AG09309 (cell line): ENCODE results near the gene KHDC1L.

ENCODE experiments used
- DNase-seq: peaks from one replicate; pipeline ENCODE4 v3.0.0-alpha.2; 2010; ENCODE audit warnings: low read depth
- H3K4me3 ChIP-seq: 2 replicates; pipeline ENCODE4 v1.5.1; 2011; ENCODE audit warnings: mild to moderate bottlenecking, low read depth, low read length, moderate library complexity; ENCODE audit not compliant: control insufficient read depth
- TF ChIP-seq, protein P1 (sequence below): IDR thresholded peaks from 2 replicates; pipeline ENCODE4 v1.5.1; 2011; ENCODE audit warnings: mild to moderate bottlenecking, low read depth, low read length, inconsistent platforms; ENCODE audit not compliant: insufficient read depth, control insufficient read depth; ENCODE audit errors: missing control alignments

KHDC1L gene

GRCh38 chr6:73233048-73233447, 7.8 kb upstream of the KHDC1L start:
- TF ChIP-seq, protein P1, sequence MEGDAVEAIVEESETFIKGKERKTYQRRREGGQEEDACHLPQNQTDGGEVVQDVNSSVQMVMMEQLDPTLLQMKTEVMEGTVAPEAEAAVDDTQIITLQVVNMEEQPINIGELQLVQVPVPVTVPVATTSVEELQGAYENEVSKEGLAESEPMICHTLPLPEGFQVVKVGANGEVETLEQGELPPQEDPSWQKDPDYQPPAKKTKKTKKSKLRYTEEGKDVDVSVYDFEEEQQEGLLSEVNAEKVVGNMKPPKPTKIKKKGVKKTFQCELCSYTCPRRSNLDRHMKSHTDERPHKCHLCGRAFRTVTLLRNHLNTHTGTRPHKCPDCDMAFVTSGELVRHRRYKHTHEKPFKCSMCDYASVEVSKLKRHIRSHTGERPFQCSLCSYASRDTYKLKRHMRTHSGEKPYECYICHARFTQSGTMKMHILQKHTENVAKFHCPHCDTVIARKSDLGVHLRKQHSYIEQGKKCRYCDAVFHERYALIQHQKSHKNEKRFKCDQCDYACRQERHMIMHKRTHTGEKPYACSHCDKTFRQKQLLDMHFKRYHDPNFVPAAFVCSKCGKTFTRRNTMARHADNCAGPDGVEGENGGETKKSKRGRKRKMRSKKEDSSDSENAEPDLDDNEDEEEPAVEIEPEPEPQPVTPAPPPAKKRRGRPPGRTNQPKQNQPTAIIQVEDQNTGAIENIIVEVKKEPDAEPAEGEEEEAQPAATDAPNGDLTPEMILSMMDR: no peak
- no peak for DNase-seq
- H3K4me3 ChIP-seq: no peak overlapping the region

GRCh38 chr6:73231986-73232391, 6.7 kb upstream of the KHDC1L start:
- no peak overlapping the region for H3K4me3 ChIP-seq
- TF ChIP-seq, protein P1: no peak
- DNase-seq: no peak

DNA sequence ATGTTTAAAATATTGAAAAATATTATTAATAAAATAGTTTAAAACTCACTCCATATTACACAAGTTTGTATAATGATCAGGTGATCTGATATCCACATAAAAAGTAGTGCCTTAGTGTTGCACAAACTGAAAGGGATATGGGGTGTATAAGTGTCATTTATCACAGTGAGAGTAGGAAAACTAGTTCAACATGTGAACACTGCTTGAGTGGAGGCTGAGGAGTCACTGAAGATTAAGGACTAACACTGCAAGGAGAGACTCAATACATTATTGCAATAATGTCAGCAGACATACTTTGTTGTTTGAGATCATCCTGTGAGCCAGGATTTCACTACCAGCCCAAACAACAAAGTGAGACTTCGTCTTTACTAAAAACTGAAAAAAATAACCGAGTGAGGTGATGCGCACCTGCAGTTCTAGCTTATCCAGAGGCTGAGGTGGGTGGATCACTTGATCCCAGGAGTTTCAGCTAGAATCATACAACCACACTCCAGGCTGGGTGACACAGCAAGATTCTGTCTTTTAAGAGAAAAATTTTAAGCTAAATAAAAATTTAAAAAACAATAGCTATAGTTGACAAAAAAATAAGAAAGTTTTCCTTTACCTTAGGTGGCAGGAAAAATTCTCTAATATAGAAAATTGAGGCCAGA, 2.4 kb upstream of the KHDC1L start:
- TF ChIP-seq, protein P1: no peak
- H3K4me3 ChIP-seq: no peak overlapping the region
- DNase-seq: no peak

- TF ChIP-seq, protein P1: no peak
- no peak for DNase-seq
- no peak overlapping the region for H3K4me3 ChIP-seq
Measured at GRCh38 chr6:73216859-73217258, 8.4 kb downstream of the KHDC1L start.

GRCh38 chr6:73209117-73209516, 16.2 kb downstream of the KHDC1L start:
- TF ChIP-seq, protein P1: no peak
- DNase-seq: no peak

GRCh38 chr6:73207221-73207837, 18.0 kb downstream of the KHDC1L start:
- no peak overlapping the region for H3K4me3 ChIP-seq
- DNase-seq: no peak
- TF ChIP-seq, protein P1: no peak

More at GRCh38 chr6:73209117-73209516, 16.2 kb downstream of the KHDC1L start:
- H3K4me3 ChIP-seq: no peak overlapping the region
